CD14-positive monocyte (primary cell): ENCODE data around the gene PTPRD. TPM values are rescaled to one million over a fixed set of nuclear protein-coding genes. Genes with fewer than 3 reads are reported as not detected.

Experiments
- DNase-seq, 3 donors: peaks; one replicate each; pipeline ENCODE4 v3.0.0-alpha.2; 2011 to 2022
- H2AFZ ChIP-seq: 2 replicates; pipeline ENCODE4 v1.6.0; 2012; ENCODE audit warnings: mild to moderate bottlenecking, low read depth, low read length, inconsistent platforms; ENCODE audit not compliant: insufficient read depth, poor library complexity, severe bottlenecking
- H3K27ac ChIP-seq, 2 donors: 1 replicate in 1 of 2; 2 replicates in 1 of 2; pipeline ENCODE4 v1.5.1; 2012 to 2013; ENCODE audit warnings: low read length in 2 of 2, control low read depth in 1 of 2, inconsistent platforms in 1 of 2, low read depth in 1 of 2, mild to moderate bottlenecking in 1 of 2
- H3K27me3 ChIP-seq, 2 donors: one replicate each; pipeline versions ENCODE4 v1.6.0 to v1.6.1; 2011 to 2013; ENCODE audit warnings: low read length in 2 of 2; ENCODE audit not compliant: control insufficient read depth in 2 of 2, insufficient read depth in 2 of 2
- H3K36me3 ChIP-seq, 2 donors: replicated peaks in 1 of 2; 1 replicate in 1 of 2; 2 replicates in 1 of 2; pipeline versions ENCODE4 v1.5.1 to v1.6.1; 2012 to 2013; ENCODE audit warnings: low read length in 2 of 2, control low read depth in 1 of 2, inconsistent platforms in 1 of 2, mild to moderate bottlenecking in 1 of 2; ENCODE audit not compliant: insufficient read depth in 2 of 2, control insufficient read depth in 1 of 2
- H3K4me1 ChIP-seq, 2 donors: 1 replicate in 1 of 2; 2 replicates in 1 of 2; pipeline versions ENCODE4 v1.5.1 to v1.6.1; 2012 to 2013; ENCODE audit warnings: low read length in 2 of 2, control low read depth in 1 of 2, inconsistent platforms in 1 of 2, mild to moderate bottlenecking in 1 of 2, moderate library complexity in 1 of 2; ENCODE audit not compliant: insufficient read depth in 2 of 2, control insufficient read depth in 1 of 2
- H3K4me2 ChIP-seq: replicated peaks from 2 replicates; pipeline ENCODE3; 2012; ENCODE audit warnings: low read length, moderate library complexity, mild to moderate bottlenecking; ENCODE audit not compliant: poor library complexity, severe bottlenecking; ENCODE audit errors: extremely low read depth
- H3K4me3 ChIP-seq, 3 experiments: fragments of 200-600 bp in 1 of 3; sonication (generic) in 1 of 3; replicated peaks in 1 of 3; 1 replicate in 2 of 3; 2 replicates in 1 of 3; pipeline ENCODE4 v1.5.1; 2011 to 2013; ENCODE audit warnings: low read length in 3 of 3, mild to moderate bottlenecking in 3 of 3, control low read depth in 2 of 3, low read depth in 2 of 3, inconsistent platforms in 1 of 3, moderate library complexity in 1 of 3
- H3K79me2 ChIP-seq: 2 replicates; pipeline ENCODE4 v1.6.0; 2012; ENCODE audit warnings: mild to moderate bottlenecking, control low read depth, inconsistent platforms, low read length, moderate library complexity; ENCODE audit not compliant: insufficient read depth
- H3K9ac ChIP-seq: 2 replicates; pipeline ENCODE4 v1.6.0; 2017; ENCODE audit warnings: low read length, mild to moderate bottlenecking; ENCODE audit not compliant: insufficient read depth, poor library complexity, severe bottlenecking
- H3K9me3 ChIP-seq, 2 donors: replicated peaks in 1 of 2; 1 replicate in 1 of 2; 2 replicates in 1 of 2; pipeline versions ENCODE4 v1.5.1 to v1.6.1; 2012 to 2013; ENCODE audit warnings: low read length in 2 of 2, control low read depth in 1 of 2; ENCODE audit not compliant: control insufficient read depth in 1 of 2, insufficient read depth in 1 of 2
- H4K20me1 ChIP-seq: 2 replicates; pipeline ENCODE4 v1.6.0; 2012; ENCODE audit warnings: mild to moderate bottlenecking, low read length, control low read depth, moderate library complexity; ENCODE audit not compliant: insufficient read depth
- H3K27ac Mint-ChIP-seq, 7 donors: one replicate each; pipeline ENCODE4 v1.8.0; 2020; ENCODE audit warnings: mild to moderate bottlenecking in 7 of 7, mixed read lengths in 7 of 7, moderate library complexity in 6 of 7, inconsistent platforms in 2 of 7
- H3K27me3 Mint-ChIP-seq, 3 donors: one replicate each; pipeline ENCODE4 v1.8.0; 2021 to 2022; ENCODE audit warnings: low read depth in 3 of 3, mild to moderate bottlenecking in 3 of 3, mixed read lengths in 3 of 3, moderate library complexity in 3 of 3, inconsistent platforms in 1 of 3
- H3K36me3 Mint-ChIP-seq, 2 donors: one replicate each; pipeline ENCODE4 v1.8.0; 2020; ENCODE audit warnings: mixed read lengths in 2 of 2, inconsistent platforms in 1 of 2, mild to moderate bottlenecking in 1 of 2
- H3K4me1 Mint-ChIP-seq: one replicate; pipeline ENCODE4 v1.8.0; 2020; ENCODE audit warnings: mild to moderate bottlenecking, mixed read lengths
- H3K4me3 Mint-ChIP-seq, 2 donors: one replicate each; pipeline ENCODE4 v1.8.0; 2020; ENCODE audit warnings: mild to moderate bottlenecking in 2 of 2, mixed read lengths in 2 of 2, moderate library complexity in 1 of 2
- H3K9me3 Mint-ChIP-seq, 7 donors: one replicate each; pipeline ENCODE4 v1.8.0; 2020 to 2022; ENCODE audit warnings: mixed read lengths in 7 of 7, mild to moderate bottlenecking in 6 of 7, moderate library complexity in 6 of 7, inconsistent platforms in 2 of 7
- WGBS: methylation state at CpG from one replicate; pipeline ENCODE4 v1.1.5; 2013; ENCODE audit warnings: missing lambda C conversion rate; ENCODE audit not compliant: insufficient coverage; 5-methylcytosine and 5-hydroxymethylcytosine counted together
- intact Hi-C, 2 donors: fragments of 100-400 bp; cut with micrococcal nuclease; formaldehyde crosslinking; loops; one replicate each; pipeline versions ENCODE4 v1.15.0 to v1.15.1; 2023
- polyA plus RNA-seq, 3 donors: library from polyadenylated mRNA; depleted of rRNA in 1 of 3; unstranded in 2 of 3; stranded (reverse) in 1 of 3; fragments of 300-500 nt in 2 of 3; fragments of >200 nt in 1 of 3; fragmentation: Illumina TruSeq in 2 of 3; gene quantifications; 1 replicate in 2 of 3; 2 replicates in 1 of 3; pipeline ENCODE4 v1.2.3, GENCODE V29; 2012 to 2021
- TF ChIP-seq, protein P1 (sequence below): fragments of 200-600 bp; IDR thresholded peaks from one replicate; pipeline ENCODE4 v1.8.0; 2022; ENCODE audit warnings: antibody characterized with exemption, mild to moderate bottlenecking

The PTPRD gene
- polyA plus RNA-seq, 3 donors, result not detected

DNA sequence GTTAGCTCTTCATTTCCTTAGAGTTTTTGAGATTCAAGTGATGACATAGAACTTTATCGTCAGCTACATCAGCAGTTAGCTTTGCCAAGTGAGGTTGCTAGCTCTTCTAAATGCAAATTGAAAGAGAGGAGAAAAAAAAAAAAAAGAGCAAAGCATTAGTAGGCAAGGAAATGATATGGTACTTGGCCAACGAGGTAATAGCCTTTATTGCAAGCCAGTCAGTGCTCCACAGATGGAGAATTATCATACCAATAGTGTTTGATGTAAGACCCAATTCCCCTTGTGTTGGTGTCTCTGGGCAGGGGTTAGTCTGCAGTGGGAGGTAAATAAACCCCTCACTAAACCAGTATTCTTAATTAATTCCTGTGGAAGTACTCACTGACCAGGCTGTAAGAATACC is 992.1 kb downstream of the PTPRD start:
- Histone ChIP-seq H3K9me3 (no peaks in the 10 kb centered on the region), H3K36me3 (no peaks in the 10 kb centered on the region), H3K4me3 (no peak overlapping the region), H3K79me2 (no peaks in the 10 kb centered on the region), H3K4me2 (no peak overlapping the region), H3K27ac (no peak overlapping the region), H3K9ac (no peak overlapping the region), H3K27me3 (no peaks in the 10 kb centered on the region), H2AFZ (no peak overlapping the region), H4K20me1 (no peaks in the 10 kb centered on the region), H3K4me1 (no peaks in the 10 kb centered on the region)
- DNase-seq, result no peak
- intact Hi-C loops, result no loop called here
- H3K27ac Mint-ChIP-seq, result no peak overlapping the region
- peaks cover 0 to 3% (median 0%) of the 10 kb centered on the region in 7 donors for H3K9me3 Mint-ChIP-seq
- TF ChIP-seq, protein P1, sequence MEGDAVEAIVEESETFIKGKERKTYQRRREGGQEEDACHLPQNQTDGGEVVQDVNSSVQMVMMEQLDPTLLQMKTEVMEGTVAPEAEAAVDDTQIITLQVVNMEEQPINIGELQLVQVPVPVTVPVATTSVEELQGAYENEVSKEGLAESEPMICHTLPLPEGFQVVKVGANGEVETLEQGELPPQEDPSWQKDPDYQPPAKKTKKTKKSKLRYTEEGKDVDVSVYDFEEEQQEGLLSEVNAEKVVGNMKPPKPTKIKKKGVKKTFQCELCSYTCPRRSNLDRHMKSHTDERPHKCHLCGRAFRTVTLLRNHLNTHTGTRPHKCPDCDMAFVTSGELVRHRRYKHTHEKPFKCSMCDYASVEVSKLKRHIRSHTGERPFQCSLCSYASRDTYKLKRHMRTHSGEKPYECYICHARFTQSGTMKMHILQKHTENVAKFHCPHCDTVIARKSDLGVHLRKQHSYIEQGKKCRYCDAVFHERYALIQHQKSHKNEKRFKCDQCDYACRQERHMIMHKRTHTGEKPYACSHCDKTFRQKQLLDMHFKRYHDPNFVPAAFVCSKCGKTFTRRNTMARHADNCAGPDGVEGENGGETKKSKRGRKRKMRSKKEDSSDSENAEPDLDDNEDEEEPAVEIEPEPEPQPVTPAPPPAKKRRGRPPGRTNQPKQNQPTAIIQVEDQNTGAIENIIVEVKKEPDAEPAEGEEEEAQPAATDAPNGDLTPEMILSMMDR, result no peak
- 100% methylated on average over 1 of the region's 2 CpGs for WGBS
- no peak overlapping the region for H3K4me3 Mint-ChIP-seq
- H3K27me3 Mint-ChIP-seq, result no peaks in the 10 kb centered on the region
- no peaks in the 10 kb centered on the region for H3K4me1 Mint-ChIP-seq
- no peaks in the 10 kb centered on the region for H3K36me3 Mint-ChIP-seq

DNA sequence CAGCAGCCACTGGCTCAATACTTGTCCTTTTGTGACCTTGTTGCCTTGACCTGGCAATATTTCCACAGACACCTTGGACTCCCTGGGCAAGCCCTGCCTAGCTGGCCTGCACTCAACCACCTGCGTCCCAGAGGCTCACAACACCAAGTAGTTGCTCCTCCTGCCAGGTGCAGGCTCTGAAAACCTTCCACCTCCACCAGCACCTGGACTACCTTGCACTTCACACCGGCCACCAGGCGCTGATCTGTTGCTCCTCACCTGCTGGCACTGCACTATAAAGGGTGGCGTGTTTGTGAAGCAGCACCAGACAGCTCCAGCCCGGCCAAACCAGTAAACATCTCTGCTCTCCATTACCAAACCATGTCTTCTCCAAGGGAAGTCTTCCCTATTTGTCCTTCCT is 997.7 kb downstream of the PTPRD start:
- Histone ChIP-seq H3K4me3 (no peak overlapping the region), H3K9ac (no peak overlapping the region), H4K20me1 (no peaks in the 10 kb centered on the region), H3K27me3 (no peaks in the 10 kb centered on the region), H3K4me1 (no peaks in the 10 kb centered on the region), H3K4me2 (no peak overlapping the region), H2AFZ (no peak overlapping the region), H3K79me2 (no peaks in the 10 kb centered on the region), H3K27ac (no peak overlapping the region), H3K36me3 (no peaks in the 10 kb centered on the region), H3K9me3 (no peaks in the 10 kb centered on the region)
- no peak overlapping the region for H3K4me3 Mint-ChIP-seq
- TF ChIP-seq, protein P1, result no peak
- no peaks in the 10 kb centered on the region for H3K4me1 Mint-ChIP-seq
- 97% methylated on average over 4 of the region's 5 CpGs for WGBS
- DNase-seq, result no peak
- intact Hi-C loops, result no loop called here
- H3K9me3 Mint-ChIP-seq, result peaks cover 0 to 3% (median 0%) of the 10 kb centered on the region in 7 donors
- no peak overlapping the region for H3K27ac Mint-ChIP-seq
- no peaks in the 10 kb centered on the region for H3K27me3 Mint-ChIP-seq
- H3K36me3 Mint-ChIP-seq, result no peaks in the 10 kb centered on the region
